ENCODE results near the gene LRRC8B. TPM values are rescaled to one million over a fixed set of nuclear protein-coding genes. Genes with fewer than 3 reads are reported as not detected.
A peak's percentile ranks its signal among the peaks of the same experiment; 100 is the strongest.

Gene LRRC8B
- polyA plus RNA-seq, 3 donors, result 4.5 to 9.1 (median 7.9) TPM

GRCh38 chr1:89555550-89555949, 30.9 kb downstream of the LRRC8B start:
- peaks cover 56% of the 10 kb centered on the region for H3K79me2 ChIP-seq (ENCODE audit: insufficient read depth, low read length)
- H3K27me3 ChIP-seq (ENCODE audit: control insufficient read depth in 2 of 2, insufficient read depth in 2 of 2, low read length in 2 of 2), result no peaks in the 10 kb centered on the region
- peaks cover 57 to 76% of the 10 kb centered on the region in 2 donors for H3K4me1 ChIP-seq (ENCODE audit: control insufficient read depth in 1 of 2, insufficient read depth in 2 of 2, low read length in 2 of 2)
- TF ChIP-seq CTCF (IDR thresholded peaks at IDR 0.05), result no peak
- Mint-ChIP-seq H3K4me1 (peaks cover 58% of the 10 kb centered on the region), H3K9me3 (peaks cover 0 to 3% (median 0%) of the 10 kb centered on the region in 7 donors), H3K27me3 (ENCODE audit: low read depth in 3 of 3) (peaks cover 0 to 2% (median 0%) of the 10 kb centered on the region in 3 donors), H3K27ac (peak overlapping the region; percentile 92 to 98 (median 97)), H3K4me3 (no peak overlapping the region), H3K36me3 (peaks cover 24 to 26% of the 10 kb centered on the region in 2 donors)
- H3K4me3 ChIP-seq (replicated peaks in 1 of 3; ENCODE audit: low read depth in 2 of 3, low read length in 3 of 3), result no peak overlapping the region
- DNase-seq, result peak; percentile 71 to 74 (median 73)
- no peak overlapping the region for H3K4me2 ChIP-seq (replicated peaks; ENCODE audit: extremely low read depth, low read length, poor library complexity, severe bottlenecking)
- no peak overlapping the region for H2AFZ ChIP-seq (ENCODE audit: insufficient read depth, low read depth, low read length, poor library complexity, severe bottlenecking)
- H3K9me3 ChIP-seq (replicated peaks in 1 of 2; ENCODE audit: control insufficient read depth in 1 of 2, insufficient read depth in 1 of 2, low read length in 2 of 2), result no peaks in the 10 kb centered on the region
- 50% methylated on average over 1 of the region's 2 CpGs for WGBS (ENCODE audit: insufficient coverage)
- intact Hi-C loops (cut with micrococcal nuclease), result no loop called here
- H3K27ac ChIP-seq (ENCODE audit: low read depth in 1 of 2, low read length in 2 of 2), result peak overlapping the region; percentile 76 to 97
- H3K9ac ChIP-seq (ENCODE audit: insufficient read depth, low read length, poor library complexity, severe bottlenecking), result no peak overlapping the region
- no peaks in the 10 kb centered on the region for H4K20me1 ChIP-seq (ENCODE audit: insufficient read depth, low read length)
- H3K36me3 ChIP-seq (replicated peaks in 1 of 2; ENCODE audit: control insufficient read depth in 1 of 2, insufficient read depth in 2 of 2, low read length in 2 of 2), result no peaks in the 10 kb centered on the region

GRCh38 chr1:89556726-89557444, 32.3 kb downstream of the LRRC8B start:
- peaks cover 18 to 23% of the 10 kb centered on the region in 2 donors for H3K36me3 Mint-ChIP-seq
- DNase-seq, result peak; percentile 75 to 88 (median 85)
- Histone ChIP-seq H4K20me1 (ENCODE audit: insufficient read depth, low read length) (no peaks in the 10 kb centered on the region), H3K27me3 (ENCODE audit: control insufficient read depth in 2 of 2, insufficient read depth in 2 of 2, low read length in 2 of 2) (no peaks in the 10 kb centered on the region), H3K9me3 (replicated peaks in 1 of 2; ENCODE audit: control insufficient read depth in 1 of 2, insufficient read depth in 1 of 2, low read length in 2 of 2) (no peaks in the 10 kb centered on the region), H3K36me3 (replicated peaks in 1 of 2; ENCODE audit: control insufficient read depth in 1 of 2, insufficient read depth in 2 of 2, low read length in 2 of 2) (no peaks in the 10 kb centered on the region), H3K4me3 (replicated peaks in 1 of 3; ENCODE audit: low read depth in 2 of 3, low read length in 3 of 3) (peak overlapping the region in 1 of 3 experiments; percentile 35), H2AFZ (ENCODE audit: insufficient read depth, low read depth, low read length, poor library complexity, severe bottlenecking) (peak overlapping the region; percentile 10), H3K79me2 (ENCODE audit: insufficient read depth, low read length) (peaks cover 44% of the 10 kb centered on the region), H3K4me2 (replicated peaks; ENCODE audit: extremely low read depth, low read length, poor library complexity, severe bottlenecking) (peak overlapping the region; percentile 52), H3K27ac (ENCODE audit: low read depth in 1 of 2, low read length in 2 of 2) (peak overlapping the region; percentile 85 to 97), H3K4me1 (ENCODE audit: control insufficient read depth in 1 of 2, insufficient read depth in 2 of 2, low read length in 2 of 2) (peaks cover 56 to 71% of the 10 kb centered on the region in 2 donors), H3K9ac (ENCODE audit: insufficient read depth, low read length, poor library complexity, severe bottlenecking) (peak overlapping the region; percentile 58)
- peak overlapping the region in 1 of 2 donors; percentile 69 for H3K4me3 Mint-ChIP-seq
- H3K9me3 Mint-ChIP-seq, result peaks cover 0 to 3% (median 0%) of the 10 kb centered on the region in 7 donors
- intact Hi-C loops (cut with micrococcal nuclease), result no loop called here
- H3K27me3 Mint-ChIP-seq (ENCODE audit: low read depth in 3 of 3), result peaks cover 0 to 2% (median 0%) of the 10 kb centered on the region in 3 donors
- peaks cover 56% of the 10 kb centered on the region for H3K4me1 Mint-ChIP-seq
- no peak for TF ChIP-seq CTCF (IDR thresholded peaks at IDR 0.05)
- WGBS (ENCODE audit: insufficient coverage), result 0% methylated on average over 1 of the region's 3 CpGs
- H3K27ac Mint-ChIP-seq, result peak overlapping the region; percentile 92 to 98 (median 97)
